H54 (cell line): Measurements from ENCODE around the gene EIF4E1B.

ENCODE experiments used
- DNase-seq: peaks from one replicate; pipeline ENCODE4 v3.0.0; 2011; ENCODE audit warnings: low spot score, mixed read lengths; ENCODE audit not compliant: insufficient read length
- FAIRE-seq: peaks from 3 replicates; lab custom pipeline; 2011; peaks lifted over from hg19 to GRCh38; lab: Jason Lieb, UNC
- POLR2A ChIP-seq: IDR thresholded peaks from 2 replicates; pipeline ENCODE4 v1.6.1; 2011; ENCODE audit warnings: low read depth, mild to moderate bottlenecking, low read length

EIF4E1B gene

GRCh38 chr5:176626876-176627236, 3.6 kb upstream of the EIF4E1B start:
- no peak for DNase-seq
- FAIRE-seq: no peak
- no peak for TF ChIP-seq POLR2A

- FAIRE-seq (no peak), DNase-seq (no peak)
- TF ChIP-seq POLR2A: no peak
Measured at GRCh38 chr5:176627582-176627981, 2.9 kb upstream of the EIF4E1B start.

GRCh38 chr5:176628406-176629228, 1.9 kb upstream of the EIF4E1B start:
- DNase-seq (no peak), FAIRE-seq (no peak)
- TF ChIP-seq POLR2A: no peak

GRCh38 chr5:176629317-176629852, 1.1 kb upstream of the EIF4E1B start:
- DNase-seq (no peak), FAIRE-seq (no peak)

GRCh38 chr5:176630681-176631222, 277 bp downstream of the EIF4E1B start:
- FAIRE-seq (no peak), DNase-seq (no peak)
- TF ChIP-seq POLR2A: no peak

More at GRCh38 chr5:176629317-176629852, 1.1 kb upstream of the EIF4E1B start:
- no peak for TF ChIP-seq POLR2A

- FAIRE-seq: no peak
- TF ChIP-seq POLR2A: no peak
- DNase-seq: no peak
Measured at GRCh38 chr5:176631383-176632200, 1.1 kb downstream of the EIF4E1B start.

GRCh38 chr5:176632745-176633144, 2.3 kb downstream of the EIF4E1B start:
- DNase-seq (no peak), FAIRE-seq (no peak)
- no peak for TF ChIP-seq POLR2A

- no peak for FAIRE-seq
- no peak for TF ChIP-seq POLR2A
- DNase-seq: no peak
Measured at GRCh38 chr5:176633598-176633997, 3.1 kb downstream of the EIF4E1B start.

GRCh38 chr5:176636426-176636825, 6.0 kb downstream of the EIF4E1B start:
- DNase-seq (no peak), FAIRE-seq (no peak)
- no peak for TF ChIP-seq POLR2A

GRCh38 chr5:176637556-176637955, 7.1 kb downstream of the EIF4E1B start:
- FAIRE-seq: no peak
- TF ChIP-seq POLR2A: no peak

GRCh38 chr5:176638437-176638836, 8.0 kb downstream of the EIF4E1B start:
- DNase-seq (no peak), FAIRE-seq (no peak)
- no peak for TF ChIP-seq POLR2A

More at GRCh38 chr5:176637556-176637955, 7.1 kb downstream of the EIF4E1B start:
- no peak for DNase-seq

- DNase-seq (no peak), FAIRE-seq (no peak)
- no peak for TF ChIP-seq POLR2A
Measured at GRCh38 chr5:176639208-176639607, 8.7 kb downstream of the EIF4E1B start.

GRCh38 chr5:176639981-176640380, 9.5 kb downstream of the EIF4E1B start:
- DNase-seq: no peak
- TF ChIP-seq POLR2A: no peak
- FAIRE-seq: no peak

- no peak for DNase-seq
- no peak for FAIRE-seq
- TF ChIP-seq POLR2A: no peak
Measured at GRCh38 chr5:176640616-176641015, 10.1 kb downstream of the EIF4E1B start.
